Left renal cortex interstitium (tissue), 4 donors: ENCODE results near the gene VAC14. TPM values are rescaled to one million over a fixed set of nuclear protein-coding genes. Genes with fewer than 3 reads are reported as not detected.
"Not testable (repeated sequence)": the region's sequence is repeated elsewhere in the genome, so short reads cannot be mapped to it uniquely, and the experiment has no call there.

Experiments used
- DNase-seq, 4 donors: peaks; one replicate each; pipeline ENCODE4 v3.0.0-alpha.2; 2013; ENCODE audit warnings: low read depth in 4 of 4, low spot score in 2 of 4, missing footprints in 1 of 4
- polyA plus RNA-seq, 4 donors: library from polyadenylated mRNA; unstranded; fragments of 120-200 nt; gene quantifications; one replicate each; pipeline ENCODE4 v1.2.1, GENCODE V29; 2013; ENCODE audit not compliant: insufficient read length in 4 of 4

The VAC14 gene
- polyA plus RNA-seq, 4 donors: 38.8 to 48.3 (median 40.7) TPM

- no peak for DNase-seq
Measured at GRCh38 chr16:70746708-70747424, 54.1 kb downstream of the VAC14 start.

GRCh38 chr16:70746040-70746707 is 54.8 kb downstream of the VAC14 start:
- no peak for DNase-seq

- DNase-seq: no peak
Measured at GRCh38 chr16:70745536-70746025, 55.4 kb downstream of the VAC14 start.

- DNase-seq: no peak
Measured at GRCh38 chr16:70744366-70744765, 56.6 kb downstream of the VAC14 start.

GRCh38 chr16:70743791-70744190 is 57.2 kb downstream of the VAC14 start:
- no peak for DNase-seq

- not testable (repeated sequence) for DNase-seq
Measured at GRCh38 chr16:70742967-70743366, 58.0 kb downstream of the VAC14 start.

- DNase-seq: no peak
Measured at GRCh38 chr16:70741783-70742125, 59.2 kb downstream of the VAC14 start.

- DNase-seq: no peak
Measured at GRCh38 chr16:70740914-70741782, 59.8 kb downstream of the VAC14 start.

GRCh38 chr16:70740174-70740913 is 60.6 kb downstream of the VAC14 start:
- DNase-seq: no peak

- no peak for DNase-seq
Measured at GRCh38 chr16:70739389-70739788, 61.6 kb downstream of the VAC14 start.

- DNase-seq: no peak
Measured at GRCh38 chr16:70738083-70738977, 62.6 kb downstream of the VAC14 start.

- DNase-seq: no peak
Measured at GRCh38 chr16:70737377-70738082, 63.4 kb downstream of the VAC14 start.

GRCh38 chr16:70736465-70737376 is 64.2 kb downstream of the VAC14 start:
- DNase-seq: no peak

GRCh38 chr16:70735141-70735979 is 65.6 kb downstream of the VAC14 start:
- DNase-seq: no peak

GRCh38 chr16:70734522-70735095 is 66.3 kb downstream of the VAC14 start:
- DNase-seq: no peak

- DNase-seq: no peak
Measured at GRCh38 chr16:70730944-70731343, 70.0 kb downstream of the VAC14 start.

GRCh38 chr16:70730031-70730430 is 70.9 kb downstream of the VAC14 start:
- no peak for DNase-seq
